Karpas-422 (cell line): ENCODE measurements around the gene AKR1A1. TPM values are rescaled to one million over a fixed set of nuclear protein-coding genes. Genes with fewer than 3 reads are reported as not detected.
"Not testable (repeated sequence)": the region's sequence is repeated elsewhere in the genome, so short reads cannot be mapped to it uniquely, and the experiment has no call there.

ENCODE experiments used
- DNase-seq: peaks from one replicate; pipeline ENCODE4 v3.0.0-alpha.2; 2015
- H2AFZ ChIP-seq: fragments of 200-600 bp; sonication (generic); 2 replicates; pipeline ENCODE4 v1.6.1; 2014; ENCODE audit warnings: antibody characterized with exemption, low read length, mixed read lengths
- H3K27ac ChIP-seq: fragments of 200-600 bp; sonication (generic); 2 replicates; pipeline ENCODE4 v1.5.1; 2014; ENCODE audit warnings: mild to moderate bottlenecking, low read length, moderate library complexity
- H3K27me3 ChIP-seq: fragments of 200-600 bp; sonication (generic); 2 replicates; pipeline ENCODE4 v1.6.1; 2014; ENCODE audit warnings: low read length, mixed read lengths
- H3K36me3 ChIP-seq: fragments of 200-600 bp; sonication (generic); 2 replicates; pipeline ENCODE4 v1.6.1; 2014; ENCODE audit warnings: low read length, mixed read lengths; ENCODE audit not compliant: insufficient read depth
- H3K4me1 ChIP-seq: fragments of 200-600 bp; sonication (generic); 2 replicates; pipeline ENCODE4 v1.6.1; 2014; ENCODE audit warnings: mild to moderate bottlenecking, low read length, mixed read lengths
- H3K4me2 ChIP-seq: fragments of 200-600 bp; sonication (generic); 2 replicates; pipeline ENCODE4 v1.6.1; 2014; ENCODE audit warnings: low read length, low read depth, mild to moderate bottlenecking; ENCODE audit not compliant: poor library complexity, severe bottlenecking
- H3K4me3 ChIP-seq: fragments of 200-600 bp; sonication (generic); 2 replicates; pipeline ENCODE4 v1.5.1; 2014; ENCODE audit warnings: mild to moderate bottlenecking, antibody characterized with exemption, low read length, mixed read lengths
- H3K79me2 ChIP-seq: fragments of 200-600 bp; sonication (generic); 2 replicates; pipeline ENCODE4 v1.6.1; 2014; ENCODE audit warnings: mild to moderate bottlenecking, low read length, mixed read lengths
- H3K9ac ChIP-seq: fragments of 200-600 bp; sonication (generic); 2 replicates; pipeline ENCODE4 v1.6.0; 2014; ENCODE audit warnings: low read length
- H3K9me2 ChIP-seq: fragments of 200-600 bp; sonication (generic), shearing (Covaris generic); replicated peaks from 2 replicates; pipeline ENCODE4 v1.6.0; 2014; ENCODE audit warnings: mild to moderate bottlenecking, low read length, moderate library complexity; ENCODE audit not compliant: insufficient read depth
- H3K9me3 ChIP-seq: fragments of 300-700, 200-600 bp; sonication (generic); 2 replicates; pipeline ENCODE4 v1.6.1; 2014; ENCODE audit warnings: low read length, mixed read lengths
- H4K20me1 ChIP-seq: fragments of 200-600 bp; sonication (generic); 2 replicates; pipeline ENCODE4 v1.6.1; 2014; ENCODE audit warnings: mild to moderate bottlenecking, antibody characterized with exemption, low read length, low read depth; ENCODE audit not compliant: insufficient read depth
- total RNA-seq: library from RNA; depleted of rRNA; stranded (reverse); fragments of >200 nt; shearing (Covaris generic); gene quantifications from 2 replicates; pipeline ENCODE4 v1.2.3, GENCODE V29; 2014; ENCODE audit warnings: low replicate concordance

Gene AKR1A1
- total RNA-seq, 1 experiment from 2014 or later: 79.0 TPM

DNA sequence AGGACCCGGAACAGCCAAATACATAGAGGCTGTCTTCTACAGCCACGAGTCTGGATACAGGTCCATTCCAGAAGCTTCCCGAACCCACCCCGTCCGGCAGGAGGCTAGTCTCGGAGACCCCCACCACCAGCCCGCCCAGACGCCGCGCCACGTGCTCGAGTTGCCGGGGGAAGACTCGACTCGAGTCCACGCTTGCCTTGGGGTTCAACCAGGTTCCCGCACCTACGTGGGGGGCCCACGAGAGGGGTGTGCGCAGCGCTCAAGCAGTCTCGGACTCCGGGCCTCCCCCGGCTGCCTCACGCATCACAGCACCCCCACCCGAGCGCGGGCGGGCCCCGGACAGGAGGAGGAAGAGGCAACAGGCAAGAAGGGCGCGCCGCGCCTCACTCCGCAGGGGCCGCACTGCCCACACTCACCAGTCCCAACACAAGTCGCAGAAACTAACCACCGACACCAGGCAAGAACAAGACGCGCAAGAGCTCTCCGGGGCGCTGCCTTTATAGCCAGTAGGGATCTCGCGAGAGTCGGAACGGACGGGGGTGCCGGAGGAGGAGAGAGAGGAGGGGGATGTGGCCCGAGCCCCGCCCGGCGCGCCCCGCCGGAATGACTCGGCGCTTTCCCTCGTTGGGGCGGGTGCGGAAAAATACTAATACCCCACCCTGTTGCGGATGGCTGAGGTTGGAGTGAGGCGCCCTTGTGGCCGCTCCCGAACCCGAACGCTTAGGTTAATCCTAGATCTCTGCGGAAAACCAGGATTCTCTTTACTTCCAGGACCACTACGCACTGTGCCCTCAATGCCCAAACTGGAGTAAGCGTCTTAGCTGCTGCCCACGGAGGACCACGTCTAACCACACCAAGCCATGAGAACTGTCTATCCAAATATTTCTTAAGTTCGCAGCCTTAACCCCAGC, 29.0 kb upstream of the AKR1A1 start, which contains the start of gene PRDX1:
TSS of gene PRDX1 (minus strand) at position 472 of the 911 bp plus-strand sequence. CDS start 2,841 bp downstream, outside the sequence.
- Histone ChIP-seq H3K9ac (peak within 1 kb of the TSS; percentile 95), H3K4me2 (peak within 1 kb of the TSS; percentile 82), H3K27ac (peak within 1 kb of the TSS; percentile 73), H3K9me3 (no peaks in the 10 kb centered on the region), H3K27me3 (no peaks in the 10 kb centered on the region), H3K9me2 (no peaks in the 10 kb centered on the region), H3K4me3 (peak within 1 kb of the TSS; percentile 88), H2AFZ (peak within 1 kb of the TSS; percentile 69), H3K36me3 (peaks cover 11% of the 10 kb centered on the region; the same call in 1 of the 2 replicates), H3K4me1 (peaks cover 36% of the 10 kb centered on the region), H3K79me2 (peaks cover 41% of the 10 kb centered on the region), H4K20me1 (peaks cover 21% of the 10 kb centered on the region)
- peak; percentile 99 for DNase-seq

- Histone ChIP-seq H4K20me1 (peaks cover 17% of the 10 kb centered on the region), H3K9me2 (no peaks in the 10 kb centered on the region), H3K9me3 (no peaks in the 10 kb centered on the region), H2AFZ (peak overlapping the region; percentile 69), H3K27ac (peak overlapping the region; percentile 51), H3K4me1 (peaks cover 36% of the 10 kb centered on the region), H3K4me2 (peak overlapping the region; percentile 82), H3K4me3 (peak overlapping the region; percentile 88), H3K79me2 (peaks cover 38% of the 10 kb centered on the region), H3K36me3 (peaks cover 11% of the 10 kb centered on the region; the same call in 1 of the 2 replicates), H3K9ac (peak overlapping the region; percentile 95), H3K27me3 (no peaks in the 10 kb centered on the region)
- no peak for DNase-seq
These were observed 28.1 kb upstream of the AKR1A1 start for GRCh38 chr1:45522324-45523104.

- H3K27ac ChIP-seq, H3K9me3 ChIP-seq, H3K27me3 ChIP-seq, H3K36me3 ChIP-seq, DNase-seq, H3K9me2 ChIP-seq, H3K9ac ChIP-seq, H2AFZ ChIP-seq, H3K4me3 ChIP-seq, H3K4me2 ChIP-seq: not testable (repeated sequence)
- peaks cover 17% of the 10 kb centered on the region for H4K20me1 ChIP-seq
- peaks cover 34% of the 10 kb centered on the region for H3K4me1 ChIP-seq
- peaks cover 31% of the 10 kb centered on the region for H3K79me2 ChIP-seq
These were observed 27.1 kb upstream of the AKR1A1 start for GRCh38 chr1:45523516-45523915.

- not testable (repeated sequence) for DNase-seq, H3K9me2 ChIP-seq, H2AFZ ChIP-seq, H3K9me3 ChIP-seq, H3K4me2 ChIP-seq, H3K4me3 ChIP-seq, H3K36me3 ChIP-seq, H3K9ac ChIP-seq, H3K27ac ChIP-seq, H3K27me3 ChIP-seq
- H3K79me2 ChIP-seq: peaks cover 27% of the 10 kb centered on the region
- H3K4me1 ChIP-seq: peaks cover 30% of the 10 kb centered on the region
- H4K20me1 ChIP-seq: peaks cover 15% of the 10 kb centered on the region
These were observed 26.7 kb upstream of the AKR1A1 start for GRCh38 chr1:45523975-45524374.

DNA sequence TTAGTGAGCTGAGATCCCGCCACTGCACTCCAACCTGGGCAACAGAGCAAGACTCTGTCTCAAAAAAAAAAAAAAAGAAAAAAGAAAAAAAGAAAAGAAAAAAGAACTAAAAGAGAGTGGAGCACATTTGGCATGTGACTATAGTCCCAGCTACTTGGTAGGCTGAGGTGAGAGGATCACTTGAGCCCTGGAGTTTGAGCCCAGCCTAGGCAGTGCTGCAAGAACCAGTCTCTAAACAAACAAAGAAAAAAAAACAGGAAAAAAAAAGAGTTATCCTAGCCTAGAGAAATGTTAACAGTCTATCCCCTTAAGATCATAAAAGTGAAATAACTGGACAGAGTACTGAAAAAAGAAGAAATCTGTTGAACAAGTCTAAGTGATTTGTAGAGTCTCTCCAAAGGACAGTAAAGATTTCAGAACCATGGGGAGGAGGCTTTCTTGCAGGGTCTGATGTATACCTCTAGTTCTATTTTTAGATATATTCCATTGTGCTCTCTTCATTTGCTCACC, 24.4 kb upstream of the AKR1A1 start:
- Histone ChIP-seq H3K27ac (no peak overlapping the region), H4K20me1 (no peaks in the 10 kb centered on the region; the same call in 1 of the 2 replicates), H3K9ac (no peak overlapping the region), H3K27me3 (no peaks in the 10 kb centered on the region), H3K79me2 (peaks cover 5% of the 10 kb centered on the region), H3K9me3 (no peaks in the 10 kb centered on the region), H3K9me2 (no peaks in the 10 kb centered on the region), H3K36me3 (no peaks in the 10 kb centered on the region), H2AFZ (no peak overlapping the region), H3K4me3 (no peak overlapping the region), H3K4me2 (no peak overlapping the region), H3K4me1 (peaks cover 16% of the 10 kb centered on the region)
- DNase-seq: no peak

DNA sequence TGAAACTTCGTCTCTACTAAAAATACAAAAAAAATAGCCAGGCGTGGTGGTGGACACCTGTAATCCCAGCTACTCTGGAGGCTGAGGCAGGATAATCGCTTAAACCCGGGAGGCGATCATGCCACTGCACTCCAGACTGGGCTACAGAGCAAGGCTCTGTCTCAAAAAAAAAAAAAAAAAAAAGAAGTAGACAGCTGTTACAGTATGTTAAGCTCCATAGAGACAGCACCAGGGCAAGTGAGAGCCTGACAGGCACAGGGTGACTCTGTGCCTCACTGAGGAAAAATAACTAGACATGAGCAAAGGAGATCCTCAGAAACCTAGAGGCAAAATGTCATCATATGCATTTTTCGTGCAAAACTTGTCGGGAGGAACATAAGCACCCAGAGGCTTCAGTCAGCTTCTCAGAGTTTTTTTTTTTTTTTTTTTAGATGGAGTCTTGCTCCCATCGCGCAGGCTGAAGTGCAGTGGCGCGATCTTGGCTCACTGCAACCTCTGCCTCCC, 19.9 kb upstream of the AKR1A1 start:
- H3K9me2 ChIP-seq: no peaks in the 10 kb centered on the region
- no peak overlapping the region for H3K4me3 ChIP-seq
- no peak overlapping the region for H3K27ac ChIP-seq
- no peaks in the 10 kb centered on the region for H3K36me3 ChIP-seq
- no peaks in the 10 kb centered on the region for H3K4me1 ChIP-seq
- DNase-seq: no peak
- no peak overlapping the region for H3K4me2 ChIP-seq
- no peaks in the 10 kb centered on the region for H3K9me3 ChIP-seq
- H4K20me1 ChIP-seq: no peaks in the 10 kb centered on the region
- H3K9ac ChIP-seq: no peak overlapping the region
- H2AFZ ChIP-seq: no peak overlapping the region
- H3K27me3 ChIP-seq: no peaks in the 10 kb centered on the region
- H3K79me2 ChIP-seq: no peaks in the 10 kb centered on the region

DNA sequence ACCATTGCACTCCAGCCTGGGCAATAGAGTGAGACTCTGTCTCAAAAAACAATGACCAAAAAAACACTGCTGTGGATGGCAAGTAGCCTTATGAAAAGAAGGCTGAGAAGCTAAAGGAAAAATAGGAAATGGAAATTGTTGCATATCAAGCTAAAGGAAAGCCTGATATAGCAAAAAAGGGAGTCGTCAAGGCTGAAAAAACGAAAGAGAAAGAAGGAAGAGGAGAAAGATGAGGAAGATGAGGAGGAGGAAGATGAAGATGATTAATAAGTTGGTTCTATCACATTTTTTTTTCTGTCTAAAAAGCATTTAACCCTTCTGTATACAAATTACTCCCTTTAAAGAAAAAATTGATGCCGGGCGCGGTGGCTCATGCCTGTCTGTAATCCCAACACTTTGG, 18.8 kb upstream of the AKR1A1 start:
- no peak overlapping the region for H3K4me3 ChIP-seq
- H3K9me2 ChIP-seq: no peaks in the 10 kb centered on the region
- no peaks in the 10 kb centered on the region for H3K4me1 ChIP-seq
- no peak overlapping the region for H3K9ac ChIP-seq
- no peak overlapping the region for H3K4me2 ChIP-seq
- no peaks in the 10 kb centered on the region for H4K20me1 ChIP-seq
- H3K36me3 ChIP-seq: no peaks in the 10 kb centered on the region
- no peak overlapping the region for H3K27ac ChIP-seq
- no peaks in the 10 kb centered on the region for H3K9me3 ChIP-seq
- H3K27me3 ChIP-seq: no peaks in the 10 kb centered on the region
- H2AFZ ChIP-seq: no peak overlapping the region
- no peaks in the 10 kb centered on the region for H3K79me2 ChIP-seq
- DNase-seq: no peak
